Measurements from ENCODE around the gene DENND2C. TPM values are rescaled to one million over a fixed set of nuclear protein-coding genes. Genes with fewer than 3 reads are reported as not detected.

Gene DENND2C
- total and polyA plus RNA-seq, 2 of the 13 experiments (the other 11 are each of a cell fraction or from before 2014, with no cell fraction given): 0.08 to 0.33 TPM

DNA sequence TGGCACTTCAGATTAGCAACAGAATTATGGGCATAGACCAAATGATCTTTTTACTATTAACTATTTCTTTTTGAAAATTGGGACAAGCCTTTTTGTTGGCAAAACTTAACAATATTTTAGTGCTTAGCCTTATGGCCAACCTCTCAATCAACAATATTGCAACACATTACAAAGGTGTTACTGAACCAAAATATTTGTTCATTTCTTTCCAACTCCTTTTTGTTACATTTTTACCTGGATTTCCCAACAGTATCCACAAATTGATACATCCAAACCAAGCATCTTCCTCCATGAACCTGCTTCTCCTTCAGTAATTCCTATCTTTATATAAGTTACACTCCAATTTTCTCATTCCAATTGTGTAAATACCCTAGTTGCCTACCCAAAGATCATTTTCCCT is 27.0 kb upstream of the DENND2C start:
- H3K4me3 ChIP-seq (replicated peaks in 1 of 3; ENCODE audit: insufficient read depth in 1 of 3, low read depth in 2 of 3, low read length in 3 of 3): no peak overlapping the region
- in situ Hi-C loops (cut with HindIII; ENCODE audit: extremely low pct_ligation_motif_present, low pct_unique_long_range_greater_than_20kb): loop anchor here (25.0 kb wide), 1 partner anchor 335 kb away; no protein-coding TSS in a partner anchor
- no peak overlapping the region for H2AFZ ChIP-seq (ENCODE audit: low read length)
- H3K27ac ChIP-seq (ENCODE audit: extremely low read length, insufficient read depth, low read length): no peak overlapping the region
- no peak overlapping the region for H3K4me2 ChIP-seq (ENCODE audit: low read depth, low read length)
- no peaks in the 10 kb centered on the region for H4K20me1 ChIP-seq (ENCODE audit: insufficient read depth, low read length)
- H3K9ac ChIP-seq (ENCODE audit: insufficient read depth, low read depth, low read length): no peak overlapping the region
- no peaks in the 10 kb centered on the region for H3K36me3 ChIP-seq (replicated peaks in 1 of 2; ENCODE audit: control insufficient read depth in 1 of 2, insufficient read depth in 2 of 2, low read length in 2 of 2)
- no peaks in the 10 kb centered on the region for H3K79me2 ChIP-seq (ENCODE audit: insufficient read depth, low read length)
- no peaks in the 10 kb centered on the region for H3K9me3 ChIP-seq (ENCODE audit: low read length)
- FAIRE-seq (no peak), DNase-seq (ENCODE audit: low spot score) (no peak), ATAC-seq (no peak)
- intact Hi-C loops (cut with micrococcal nuclease; ENCODE audit: unreplicated experiment): no loop called here
- ChIA-PET POLR2A (no interaction called here), CTCF (ENCODE audit: low intra/inter-chr PET ratio, low total read pairs) (no interaction called here)
- no peaks in the 10 kb centered on the region for H3K27me3 ChIP-seq (ENCODE audit: control insufficient read depth in 1 of 2, insufficient read depth in 2 of 2, low read length in 2 of 2)
- H3K4me1 ChIP-seq (ENCODE audit: insufficient read depth, low read length): peaks cover 6% of the 10 kb centered on the region; the same call in 1 of the 2 replicates
- BruUV-seq (replicated peaks): no TSS peak
- TF ChIP-seq, protein P1, sequence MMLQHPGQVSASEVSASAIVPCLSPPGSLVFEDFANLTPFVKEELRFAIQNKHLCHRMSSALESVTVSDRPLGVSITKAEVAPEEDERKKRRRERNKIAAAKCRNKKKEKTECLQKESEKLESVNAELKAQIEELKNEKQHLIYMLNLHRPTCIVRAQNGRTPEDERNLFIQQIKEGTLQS (CRISPR knock-in tag; IDR thresholded peaks at IDR 0.05): no peak
- TF ChIP-seq, protein P2, sequence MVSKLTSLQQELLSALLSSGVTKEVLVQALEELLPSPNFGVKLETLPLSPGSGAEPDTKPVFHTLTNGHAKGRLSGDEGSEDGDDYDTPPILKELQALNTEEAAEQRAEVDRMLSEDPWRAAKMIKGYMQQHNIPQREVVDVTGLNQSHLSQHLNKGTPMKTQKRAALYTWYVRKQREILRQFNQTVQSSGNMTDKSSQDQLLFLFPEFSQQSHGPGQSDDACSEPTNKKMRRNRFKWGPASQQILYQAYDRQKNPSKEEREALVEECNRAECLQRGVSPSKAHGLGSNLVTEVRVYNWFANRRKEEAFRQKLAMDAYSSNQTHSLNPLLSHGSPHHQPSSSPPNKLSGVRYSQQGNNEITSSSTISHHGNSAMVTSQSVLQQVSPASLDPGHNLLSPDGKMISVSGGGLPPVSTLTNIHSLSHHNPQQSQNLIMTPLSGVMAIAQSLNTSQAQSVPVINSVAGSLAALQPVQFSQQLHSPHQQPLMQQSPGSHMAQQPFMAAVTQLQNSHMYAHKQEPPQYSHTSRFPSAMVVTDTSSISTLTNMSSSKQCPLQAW (CRISPR knock-in tag; IDR thresholded peaks at IDR 0.05): no peak
- no peak for TF ChIP-seq ZMYM4 (CRISPR knock-in tag; IDR thresholded peaks at IDR 0.05)
- TF ChIP-seq, protein P3, sequence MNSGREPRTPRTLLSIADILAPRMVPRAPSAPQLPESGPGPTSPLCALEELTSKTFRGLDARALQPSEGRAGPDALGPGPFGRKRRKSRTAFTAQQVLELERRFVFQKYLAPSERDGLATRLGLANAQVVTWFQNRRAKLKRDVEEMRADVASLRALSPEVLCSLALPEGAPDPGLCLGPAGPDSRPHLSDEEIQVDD (CRISPR knock-in tag; IDR thresholded peaks at IDR 0.05; ENCODE audit: borderline replicate concordance): no peak
- no peak for TF ChIP-seq ZNF577 (CRISPR knock-in tag; IDR thresholded peaks at IDR 0.05; ENCODE audit: borderline replicate concordance, low read depth)
- no peak for TF ChIP-seq KDM1A (CRISPR knock-in tag; IDR thresholded peaks at IDR 0.05)
- TF ChIP-seq TIGD3 (CRISPR knock-in tag; IDR thresholded peaks at IDR 0.05; ENCODE audit: borderline replicate concordance): no peak
- no peak for TF ChIP-seq KAT8 (CRISPR knock-in tag; IDR thresholded peaks at IDR 0.05)
- TF ChIP-seq MXD4 (CRISPR knock-in tag; IDR thresholded peaks at IDR 0.05): no peak
- TF ChIP-seq, protein P4, sequence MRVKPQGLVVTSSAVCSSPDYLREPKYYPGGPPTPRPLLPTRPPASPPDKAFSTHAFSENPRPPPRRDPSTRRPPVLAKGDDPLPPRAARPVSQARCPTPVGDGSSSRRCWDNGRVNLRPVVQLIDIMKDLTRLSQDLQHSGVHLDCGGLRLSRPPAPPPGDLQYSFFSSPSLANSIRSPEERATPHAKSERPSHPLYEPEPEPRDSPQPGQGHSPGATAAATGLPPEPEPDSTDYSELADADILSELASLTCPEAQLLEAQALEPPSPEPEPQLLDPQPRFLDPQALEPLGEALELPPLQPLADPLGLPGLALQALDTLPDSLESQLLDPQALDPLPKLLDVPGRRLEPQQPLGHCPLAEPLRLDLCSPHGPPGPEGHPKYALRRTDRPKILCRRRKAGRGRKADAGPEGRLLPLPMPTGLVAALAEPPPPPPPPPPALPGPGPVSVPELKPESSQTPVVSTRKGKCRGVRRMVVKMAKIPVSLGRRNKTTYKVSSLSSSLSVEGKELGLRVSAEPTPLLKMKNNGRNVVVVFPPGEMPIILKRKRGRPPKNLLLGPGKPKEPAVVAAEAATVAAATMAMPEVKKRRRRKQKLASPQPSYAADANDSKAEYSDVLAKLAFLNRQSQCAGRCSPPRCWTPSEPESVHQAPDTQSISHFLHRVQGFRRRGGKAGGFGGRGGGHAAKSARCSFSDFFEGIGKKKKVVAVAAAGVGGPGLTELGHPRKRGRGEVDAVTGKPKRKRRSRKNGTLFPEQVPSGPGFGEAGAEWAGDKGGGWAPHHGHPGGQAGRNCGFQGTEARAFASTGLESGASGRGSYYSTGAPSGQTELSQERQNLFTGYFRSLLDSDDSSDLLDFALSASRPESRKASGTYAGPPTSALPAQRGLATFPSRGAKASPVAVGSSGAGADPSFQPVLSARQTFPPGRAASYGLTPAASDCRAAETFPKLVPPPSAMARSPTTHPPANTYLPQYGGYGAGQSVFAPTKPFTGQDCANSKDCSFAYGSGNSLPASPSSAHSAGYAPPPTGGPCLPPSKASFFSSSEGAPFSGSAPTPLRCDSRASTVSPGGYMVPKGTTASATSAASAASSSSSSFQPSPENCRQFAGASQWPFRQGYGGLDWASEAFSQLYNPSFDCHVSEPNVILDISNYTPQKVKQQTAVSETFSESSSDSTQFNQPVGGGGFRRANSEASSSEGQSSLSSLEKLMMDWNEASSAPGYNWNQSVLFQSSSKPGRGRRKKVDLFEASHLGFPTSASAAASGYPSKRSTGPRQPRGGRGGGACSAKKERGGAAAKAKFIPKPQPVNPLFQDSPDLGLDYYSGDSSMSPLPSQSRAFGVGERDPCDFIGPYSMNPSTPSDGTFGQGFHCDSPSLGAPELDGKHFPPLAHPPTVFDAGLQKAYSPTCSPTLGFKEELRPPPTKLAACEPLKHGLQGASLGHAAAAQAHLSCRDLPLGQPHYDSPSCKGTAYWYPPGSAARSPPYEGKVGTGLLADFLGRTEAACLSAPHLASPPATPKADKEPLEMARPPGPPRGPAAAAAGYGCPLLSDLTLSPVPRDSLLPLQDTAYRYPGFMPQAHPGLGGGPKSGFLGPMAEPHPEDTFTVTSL (CRISPR knock-in tag; IDR thresholded peaks at IDR 0.05; ENCODE audit: borderline replicate concordance): no peak
- no peak for TF ChIP-seq ZNF772 (CRISPR knock-in tag; IDR thresholded peaks at IDR 0.05)
- no peak for TF ChIP-seq THAP11 (CRISPR knock-in tag; IDR thresholded peaks at IDR 0.05)
- no peak for TF ChIP-seq ZNF580 (CRISPR knock-in tag; IDR thresholded peaks at IDR 0.05; ENCODE audit: borderline replicate concordance, low read depth)
- no peak for TF ChIP-seq ZNF354B (CRISPR knock-in tag; IDR thresholded peaks at IDR 0.05)
